ENCODE measurements around the gene RTN4RL2.

GRCh38 chr11:57464539-57465181 lies 4.3 kb downstream of the RTN4RL2 start:
- TF ChIP-seq POLR2A (IDR thresholded peaks at IDR 0.05) (no peak), CTCF (IDR thresholded peaks at IDR 0.05) (no peak)
